ENCODE measurements around the gene SLC9A4. TPM values are rescaled to one million over a fixed set of nuclear protein-coding genes. Genes with fewer than 3 reads are reported as not detected.
A peak's percentile ranks its signal among the peaks of the same experiment; 100 is the strongest.

The SLC9A4 gene
- total RNA-seq, 1 donor from 2014 or later, result 2.2 TPM

DNA sequence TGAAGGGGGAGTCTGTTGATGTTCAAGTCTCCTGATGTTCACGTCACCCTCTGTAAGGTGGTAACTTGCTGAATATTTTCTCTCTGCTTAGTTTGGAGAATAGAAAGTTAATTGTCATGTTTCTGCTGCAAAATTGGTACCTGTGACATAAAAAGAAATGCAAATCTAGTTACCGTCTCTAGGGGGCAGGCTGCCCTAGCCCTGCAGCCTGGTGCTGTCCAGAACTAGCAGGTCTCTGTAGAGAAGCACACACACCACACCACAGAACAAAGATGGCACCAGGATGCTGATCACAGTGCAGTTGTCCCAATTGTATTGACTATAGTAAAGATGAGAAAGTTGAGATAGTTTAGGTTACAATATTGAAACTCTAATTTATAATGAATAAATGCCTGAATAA is 47.0 kb downstream of the SLC9A4 start:
- Histone ChIP-seq H3K4me3 (ENCODE audit: low read depth, low read length) (no peak overlapping the region), H3K36me3 (ENCODE audit: control insufficient read depth, insufficient read depth, low read length) (no peaks in the 10 kb centered on the region), H3K27me3 (ENCODE audit: control insufficient read depth, insufficient read depth, low read length) (no peaks in the 10 kb centered on the region)
- TF ChIP-seq, protein P1, sequence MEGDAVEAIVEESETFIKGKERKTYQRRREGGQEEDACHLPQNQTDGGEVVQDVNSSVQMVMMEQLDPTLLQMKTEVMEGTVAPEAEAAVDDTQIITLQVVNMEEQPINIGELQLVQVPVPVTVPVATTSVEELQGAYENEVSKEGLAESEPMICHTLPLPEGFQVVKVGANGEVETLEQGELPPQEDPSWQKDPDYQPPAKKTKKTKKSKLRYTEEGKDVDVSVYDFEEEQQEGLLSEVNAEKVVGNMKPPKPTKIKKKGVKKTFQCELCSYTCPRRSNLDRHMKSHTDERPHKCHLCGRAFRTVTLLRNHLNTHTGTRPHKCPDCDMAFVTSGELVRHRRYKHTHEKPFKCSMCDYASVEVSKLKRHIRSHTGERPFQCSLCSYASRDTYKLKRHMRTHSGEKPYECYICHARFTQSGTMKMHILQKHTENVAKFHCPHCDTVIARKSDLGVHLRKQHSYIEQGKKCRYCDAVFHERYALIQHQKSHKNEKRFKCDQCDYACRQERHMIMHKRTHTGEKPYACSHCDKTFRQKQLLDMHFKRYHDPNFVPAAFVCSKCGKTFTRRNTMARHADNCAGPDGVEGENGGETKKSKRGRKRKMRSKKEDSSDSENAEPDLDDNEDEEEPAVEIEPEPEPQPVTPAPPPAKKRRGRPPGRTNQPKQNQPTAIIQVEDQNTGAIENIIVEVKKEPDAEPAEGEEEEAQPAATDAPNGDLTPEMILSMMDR (IDR thresholded peaks at IDR 0.05; ENCODE audit: insufficient read depth, low read length, poor library complexity, severe bottlenecking), result peak; percentile 69
- DNase-seq (ENCODE audit: low read depth), result no peak

DNA sequence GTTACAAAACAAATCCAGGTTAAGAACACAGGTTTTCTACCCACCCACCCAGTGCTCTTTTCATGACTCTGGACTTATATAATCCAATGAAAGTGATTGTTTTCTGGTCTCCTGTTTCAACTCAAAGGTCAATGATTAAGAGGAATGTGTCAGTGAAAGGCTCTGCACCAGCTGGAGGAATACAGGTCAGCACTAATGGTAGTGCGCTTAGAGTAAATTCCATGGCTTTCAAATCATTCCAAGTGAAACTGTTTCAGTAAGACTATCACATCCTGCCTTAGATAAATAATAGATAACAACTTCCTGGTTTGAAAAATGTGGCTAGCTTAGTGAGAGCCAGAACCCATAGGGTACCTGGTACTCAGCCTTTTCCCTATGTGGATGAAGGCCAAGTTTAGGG is 47.8 kb downstream of the SLC9A4 start:
- Histone ChIP-seq H3K4me3 (ENCODE audit: low read depth, low read length) (no peak overlapping the region), H3K36me3 (ENCODE audit: control insufficient read depth, insufficient read depth, low read length) (no peaks in the 10 kb centered on the region), H3K27me3 (ENCODE audit: control insufficient read depth, insufficient read depth, low read length) (no peaks in the 10 kb centered on the region)
- peak; percentile 23 for DNase-seq (ENCODE audit: low read depth)
- TF ChIP-seq, protein P1 (IDR thresholded peaks at IDR 0.05; ENCODE audit: insufficient read depth, low read length, poor library complexity, severe bottlenecking), result no peak

DNA sequence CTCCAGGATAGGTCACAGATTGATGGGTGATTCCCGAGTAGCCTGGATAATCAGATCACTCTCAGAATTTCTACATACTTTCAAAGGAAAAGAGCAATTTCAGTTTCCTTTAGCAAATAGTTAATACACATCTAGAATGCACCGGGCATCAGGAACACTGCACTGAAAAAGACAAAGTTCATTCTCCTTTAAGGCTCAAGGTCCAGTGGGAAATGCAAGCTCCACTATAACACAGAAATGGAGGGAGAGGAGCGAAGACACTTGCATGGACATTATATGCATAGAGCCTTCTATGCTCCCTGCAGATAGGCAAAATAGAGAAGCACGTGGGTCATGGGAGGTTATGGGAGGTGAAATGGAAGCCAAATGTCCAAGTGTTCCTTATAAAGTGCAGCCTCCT is 49.1 kb downstream of the SLC9A4 start:
- TF ChIP-seq, protein P1 (IDR thresholded peaks at IDR 0.05; ENCODE audit: insufficient read depth, low read length, poor library complexity, severe bottlenecking), result no peak
- no peak for DNase-seq (ENCODE audit: low read depth)
- no peaks in the 10 kb centered on the region for H3K27me3 ChIP-seq (ENCODE audit: control insufficient read depth, insufficient read depth, low read length)
- no peak overlapping the region for H3K4me3 ChIP-seq (ENCODE audit: low read depth, low read length)
- H3K36me3 ChIP-seq (ENCODE audit: control insufficient read depth, insufficient read depth, low read length), result no peaks in the 10 kb centered on the region

DNA sequence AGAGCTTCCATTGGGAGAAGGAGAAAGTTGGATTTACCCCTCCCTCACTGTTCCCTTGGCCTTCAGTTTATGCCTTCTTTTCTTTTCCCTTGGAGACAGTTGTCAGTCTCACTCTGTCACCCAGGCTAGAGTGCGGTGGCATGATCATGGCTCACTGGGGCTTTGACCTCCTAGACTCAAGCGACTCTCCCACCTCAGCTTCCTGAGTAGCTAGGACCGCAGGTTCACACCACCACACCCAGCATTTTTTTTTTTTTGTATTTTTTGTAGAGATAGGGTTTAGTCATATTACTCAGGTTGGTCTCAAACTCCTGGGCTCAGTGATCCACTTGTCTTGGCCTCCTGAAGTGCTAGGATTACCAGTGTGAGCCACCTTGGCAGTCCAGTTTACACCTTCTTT is 49.9 kb downstream of the SLC9A4 start:
- H3K27me3 ChIP-seq (ENCODE audit: control insufficient read depth, insufficient read depth, low read length), result no peaks in the 10 kb centered on the region
- H3K4me3 ChIP-seq (ENCODE audit: low read depth, low read length), result no peak overlapping the region
- DNase-seq (ENCODE audit: low read depth), result no peak
- TF ChIP-seq, protein P1 (IDR thresholded peaks at IDR 0.05; ENCODE audit: insufficient read depth, low read length, poor library complexity, severe bottlenecking), result no peak
- H3K36me3 ChIP-seq (ENCODE audit: control insufficient read depth, insufficient read depth, low read length), result no peaks in the 10 kb centered on the region

DNA sequence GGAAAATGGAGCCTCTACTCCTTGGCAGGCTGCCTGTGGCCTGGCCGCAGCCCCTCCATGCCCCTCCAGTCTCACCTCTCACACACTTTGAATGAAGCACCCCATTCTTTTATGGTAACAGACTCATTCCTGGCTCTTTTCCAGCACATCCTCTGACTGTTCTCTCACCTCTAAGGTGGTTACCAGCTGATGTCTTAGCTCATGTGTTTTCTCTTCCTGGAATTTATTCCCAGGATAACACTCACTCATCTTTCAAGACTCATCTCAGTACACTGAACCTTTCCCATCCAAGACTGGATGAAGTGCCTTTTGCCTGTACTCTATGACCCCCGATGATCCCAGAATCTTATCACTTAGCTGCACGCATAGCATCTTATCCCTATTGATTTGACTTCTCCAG is 50.6 kb downstream of the SLC9A4 start:
- no peak overlapping the region for H3K4me3 ChIP-seq (ENCODE audit: low read depth, low read length)
- no peaks in the 10 kb centered on the region for H3K36me3 ChIP-seq (ENCODE audit: control insufficient read depth, insufficient read depth, low read length)
- TF ChIP-seq, protein P1 (IDR thresholded peaks at IDR 0.05; ENCODE audit: insufficient read depth, low read length, poor library complexity, severe bottlenecking), result no peak
- DNase-seq (ENCODE audit: low read depth), result no peak
- H3K27me3 ChIP-seq (ENCODE audit: control insufficient read depth, insufficient read depth, low read length), result no peaks in the 10 kb centered on the region

DNA sequence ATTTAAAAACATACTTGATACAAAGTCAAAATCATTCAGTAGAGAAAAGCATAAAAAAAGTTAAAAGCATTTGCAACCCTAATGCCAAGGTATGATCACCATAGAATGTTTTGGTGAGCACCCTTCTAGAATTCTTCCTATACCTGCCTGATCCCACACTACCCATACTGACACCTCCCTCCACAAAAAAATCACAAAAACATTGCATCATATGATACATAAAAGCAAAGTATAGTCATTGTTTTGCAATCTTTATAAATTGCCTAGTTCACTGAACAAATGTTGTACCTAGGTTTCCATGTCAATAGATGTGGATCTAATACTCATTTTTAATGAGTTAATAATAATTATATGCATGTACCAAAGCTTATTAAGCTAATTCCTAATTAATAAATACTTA is 54.1 kb downstream of the SLC9A4 start:
- H3K27me3 ChIP-seq (ENCODE audit: control insufficient read depth, insufficient read depth, low read length), result no peaks in the 10 kb centered on the region
- TF ChIP-seq, protein P1 (IDR thresholded peaks at IDR 0.05; ENCODE audit: insufficient read depth, low read length, poor library complexity, severe bottlenecking), result no peak
- no peak overlapping the region for H3K4me3 ChIP-seq (ENCODE audit: low read depth, low read length)
- H3K36me3 ChIP-seq (ENCODE audit: control insufficient read depth, insufficient read depth, low read length), result no peaks in the 10 kb centered on the region
- no peak for DNase-seq (ENCODE audit: low read depth)
